HL-60 (cell line): ENCODE measurements around the gene MPRIP.
A peak's percentile ranks its signal among the peaks of the same experiment; 100 is the strongest.

Source experiments
- GABPA ChIP-seq: IDR thresholded peaks from 2 replicates; pipeline ENCODE4 v1.6.1; 2012; ENCODE audit warnings: low read depth
- POLR2AphosphoS5 ChIP-seq: IDR thresholded peaks from 2 replicates; pipeline ENCODE4 v1.6.1; 2012; ENCODE audit warnings: low read depth
- SPI1 ChIP-seq: IDR thresholded peaks from 2 replicates; pipeline ENCODE4 v1.6.1; 2012; ENCODE audit warnings: low read depth, mild to moderate bottlenecking, borderline replicate concordance
- TF ChIP-seq, protein P1 (sequence below): IDR thresholded peaks from one replicate; pipeline ENCODE4 v1.5.1; 2011; ENCODE audit warnings: low read length, control low read depth, inconsistent platforms; ENCODE audit not compliant: insufficient read depth
- TF ChIP-seq, protein P2 (sequence below): IDR thresholded peaks from 2 replicates; pipeline ENCODE4 v1.6.1; 2012; ENCODE audit warnings: low read depth; ENCODE audit not compliant: insufficient replicate concordance

DNA sequence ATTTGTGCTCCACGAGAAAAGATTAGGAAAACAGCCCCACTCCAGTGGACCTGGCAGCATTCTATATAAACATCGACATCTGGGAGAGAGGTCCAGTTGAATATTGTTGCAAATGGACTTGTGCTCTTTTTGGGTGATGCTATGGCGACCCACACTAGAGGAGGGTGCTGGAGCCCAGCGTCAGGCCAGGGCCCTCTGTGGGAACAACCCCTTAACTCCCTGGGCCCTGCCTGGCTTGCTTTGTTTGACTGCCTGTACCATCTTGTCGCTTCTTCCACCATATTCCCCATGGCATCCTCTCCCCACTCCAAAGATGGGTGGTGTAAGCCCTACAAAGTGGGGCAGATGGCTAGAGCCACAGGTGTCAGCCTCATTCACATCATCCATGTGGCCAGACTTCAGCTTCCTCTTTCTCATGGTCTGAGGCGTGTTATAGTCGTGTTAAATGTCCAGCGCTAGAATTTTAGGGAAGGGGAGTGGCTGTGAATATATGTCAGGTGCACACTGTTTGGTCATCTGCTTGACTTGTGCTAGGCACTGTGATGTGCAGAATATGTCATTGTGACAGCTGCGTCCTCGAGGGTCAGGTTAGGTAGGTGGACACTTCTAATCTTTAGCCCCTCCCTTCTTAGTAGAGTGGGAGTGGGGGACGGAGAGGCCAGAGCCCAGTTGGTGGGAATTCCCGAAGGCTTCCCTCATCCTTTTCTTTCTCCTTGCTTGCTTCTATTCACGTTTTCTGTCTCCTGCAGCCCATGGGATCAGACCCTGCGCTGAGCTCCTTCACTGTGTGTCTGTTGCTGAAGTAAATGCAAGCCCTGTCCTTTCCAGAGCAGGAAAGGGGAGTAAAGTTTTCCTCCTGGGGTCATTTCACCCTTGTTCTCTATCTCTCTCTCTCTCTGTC, 49.8 kb downstream of the MPRIP start:
- TF ChIP-seq, protein P1, sequence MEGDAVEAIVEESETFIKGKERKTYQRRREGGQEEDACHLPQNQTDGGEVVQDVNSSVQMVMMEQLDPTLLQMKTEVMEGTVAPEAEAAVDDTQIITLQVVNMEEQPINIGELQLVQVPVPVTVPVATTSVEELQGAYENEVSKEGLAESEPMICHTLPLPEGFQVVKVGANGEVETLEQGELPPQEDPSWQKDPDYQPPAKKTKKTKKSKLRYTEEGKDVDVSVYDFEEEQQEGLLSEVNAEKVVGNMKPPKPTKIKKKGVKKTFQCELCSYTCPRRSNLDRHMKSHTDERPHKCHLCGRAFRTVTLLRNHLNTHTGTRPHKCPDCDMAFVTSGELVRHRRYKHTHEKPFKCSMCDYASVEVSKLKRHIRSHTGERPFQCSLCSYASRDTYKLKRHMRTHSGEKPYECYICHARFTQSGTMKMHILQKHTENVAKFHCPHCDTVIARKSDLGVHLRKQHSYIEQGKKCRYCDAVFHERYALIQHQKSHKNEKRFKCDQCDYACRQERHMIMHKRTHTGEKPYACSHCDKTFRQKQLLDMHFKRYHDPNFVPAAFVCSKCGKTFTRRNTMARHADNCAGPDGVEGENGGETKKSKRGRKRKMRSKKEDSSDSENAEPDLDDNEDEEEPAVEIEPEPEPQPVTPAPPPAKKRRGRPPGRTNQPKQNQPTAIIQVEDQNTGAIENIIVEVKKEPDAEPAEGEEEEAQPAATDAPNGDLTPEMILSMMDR = no peak
- no peak for TF ChIP-seq GABPA
- no peak for TF ChIP-seq POLR2AphosphoS5
- TF ChIP-seq, protein P2, sequence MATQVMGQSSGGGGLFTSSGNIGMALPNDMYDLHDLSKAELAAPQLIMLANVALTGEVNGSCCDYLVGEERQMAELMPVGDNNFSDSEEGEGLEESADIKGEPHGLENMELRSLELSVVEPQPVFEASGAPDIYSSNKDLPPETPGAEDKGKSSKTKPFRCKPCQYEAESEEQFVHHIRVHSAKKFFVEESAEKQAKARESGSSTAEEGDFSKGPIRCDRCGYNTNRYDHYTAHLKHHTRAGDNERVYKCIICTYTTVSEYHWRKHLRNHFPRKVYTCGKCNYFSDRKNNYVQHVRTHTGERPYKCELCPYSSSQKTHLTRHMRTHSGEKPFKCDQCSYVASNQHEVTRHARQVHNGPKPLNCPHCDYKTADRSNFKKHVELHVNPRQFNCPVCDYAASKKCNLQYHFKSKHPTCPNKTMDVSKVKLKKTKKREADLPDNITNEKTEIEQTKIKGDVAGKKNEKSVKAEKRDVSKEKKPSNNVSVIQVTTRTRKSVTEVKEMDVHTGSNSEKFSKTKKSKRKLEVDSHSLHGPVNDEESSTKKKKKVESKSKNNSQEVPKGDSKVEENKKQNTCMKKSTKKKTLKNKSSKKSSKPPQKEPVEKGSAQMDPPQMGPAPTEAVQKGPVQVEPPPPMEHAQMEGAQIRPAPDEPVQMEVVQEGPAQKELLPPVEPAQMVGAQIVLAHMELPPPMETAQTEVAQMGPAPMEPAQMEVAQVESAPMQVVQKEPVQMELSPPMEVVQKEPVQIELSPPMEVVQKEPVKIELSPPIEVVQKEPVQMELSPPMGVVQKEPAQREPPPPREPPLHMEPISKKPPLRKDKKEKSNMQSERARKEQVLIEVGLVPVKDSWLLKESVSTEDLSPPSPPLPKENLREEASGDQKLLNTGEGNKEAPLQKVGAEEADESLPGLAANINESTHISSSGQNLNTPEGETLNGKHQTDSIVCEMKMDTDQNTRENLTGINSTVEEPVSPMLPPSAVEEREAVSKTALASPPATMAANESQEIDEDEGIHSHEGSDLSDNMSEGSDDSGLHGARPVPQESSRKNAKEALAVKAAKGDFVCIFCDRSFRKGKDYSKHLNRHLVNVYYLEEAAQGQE = no peak
- peak; percentile 11; the same call in 1 of the 2 replicates for TF ChIP-seq SPI1
